HG03432 (cell line): ENCODE measurements around the gene ATAD2B.
"Not testable (repeated sequence)": the region's sequence is repeated elsewhere in the genome, so short reads cannot be mapped to it uniquely, and the experiment has no call there.

ENCODE experiments used
- ATAC-seq: cut with Tn5 transposase; IDR thresholded peaks from one replicate; pipeline ENCODE4 v1.9.1; 2021; ENCODE audit warnings: mild to moderate bottlenecking, moderate library complexity; ENCODE audit not compliant: unreplicated experiment

The ATAD2B gene

DNA sequence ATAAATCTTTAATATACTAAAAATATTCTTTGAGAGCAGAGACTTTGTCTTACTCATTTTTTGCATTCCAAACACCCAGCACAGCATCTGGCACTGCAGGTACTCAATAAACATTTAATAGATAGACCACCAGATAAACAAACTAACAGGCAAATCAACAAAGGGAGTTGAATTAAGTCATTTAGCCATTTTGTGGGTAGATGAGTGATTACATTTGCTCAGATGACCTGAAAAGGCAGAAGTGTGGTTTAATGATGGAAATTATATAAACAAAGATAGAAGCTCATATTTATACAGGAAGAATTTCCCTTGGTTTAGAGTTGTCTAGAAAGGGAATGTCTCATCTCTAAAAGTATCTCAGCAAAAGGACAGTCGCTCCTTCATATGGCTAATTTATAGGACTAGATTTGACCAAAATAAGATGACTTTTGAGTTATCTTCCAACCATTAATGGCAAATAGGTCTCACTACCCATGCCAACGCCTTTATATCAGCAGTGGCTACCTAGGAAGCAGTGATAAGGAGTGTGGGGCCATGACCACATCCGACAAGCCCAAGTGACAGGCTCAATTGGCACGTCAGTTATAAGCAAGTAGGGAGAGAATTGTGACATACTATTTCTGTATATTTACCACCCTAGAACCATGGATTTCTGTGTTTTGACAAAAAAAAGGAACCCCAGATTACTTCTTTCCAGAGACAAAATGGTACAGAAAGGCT, 173.5 kb downstream of the ATAD2B start:
- no peak for ATAC-seq

DNA sequence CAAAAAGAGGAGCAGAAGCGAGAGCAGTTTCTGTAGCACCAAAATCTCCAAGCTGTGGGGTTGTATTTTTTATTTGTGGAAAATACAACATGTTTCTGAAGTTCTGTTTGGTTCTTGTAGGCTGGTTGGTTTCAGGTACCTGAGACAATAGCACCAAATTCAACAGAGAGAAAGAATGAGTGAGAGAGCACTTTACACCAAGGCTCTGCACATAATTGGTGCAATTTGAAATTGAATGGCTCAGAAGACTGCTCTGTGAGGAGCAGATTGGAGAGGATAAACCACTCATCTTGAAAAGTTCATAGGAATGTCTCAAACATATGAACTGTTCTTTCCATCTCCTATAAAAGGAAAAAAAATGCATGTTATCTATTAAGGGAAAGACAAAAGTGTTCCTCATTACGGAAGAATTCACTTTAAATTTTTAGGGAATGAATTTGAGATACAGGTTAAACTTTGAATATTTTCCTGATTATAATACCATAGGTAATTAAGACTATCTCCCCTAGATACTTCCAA, 175.1 kb downstream of the ATAD2B start:
- no peak for ATAC-seq

DNA sequence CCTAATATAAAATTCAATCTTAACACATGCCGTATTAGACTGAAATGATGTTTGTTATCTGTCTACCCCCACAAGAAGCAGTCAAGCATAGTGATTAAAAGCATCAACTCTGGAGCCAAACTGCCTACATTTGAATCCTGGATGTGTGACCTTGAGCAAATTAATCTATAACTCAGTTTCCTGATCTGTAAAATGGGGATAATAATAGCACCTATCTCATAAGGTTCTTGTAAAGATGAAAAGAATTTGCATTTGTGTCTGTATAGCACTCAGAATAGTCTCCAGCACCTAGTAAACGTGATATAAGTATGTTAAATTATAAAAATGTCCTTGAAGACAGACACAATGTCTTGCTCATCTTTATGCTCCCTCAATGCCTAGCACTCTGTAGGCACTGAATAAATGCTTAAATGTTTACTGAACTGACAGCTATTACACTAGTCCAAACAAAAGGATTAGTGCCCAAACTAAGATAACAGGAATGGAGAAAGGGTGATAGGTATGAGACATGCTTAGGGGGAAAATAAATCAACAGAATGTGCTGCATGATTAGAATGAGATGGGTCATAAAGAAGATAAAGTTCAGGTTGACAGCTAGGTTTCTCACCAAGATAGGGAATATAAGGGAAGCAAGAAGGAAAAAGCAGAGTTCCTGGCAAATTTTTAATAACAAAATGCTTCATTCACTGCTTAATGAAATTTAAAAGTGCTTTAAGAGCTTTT, 180.6 kb downstream of the ATAD2B start:
- peak; percentile 29 for ATAC-seq

DNA sequence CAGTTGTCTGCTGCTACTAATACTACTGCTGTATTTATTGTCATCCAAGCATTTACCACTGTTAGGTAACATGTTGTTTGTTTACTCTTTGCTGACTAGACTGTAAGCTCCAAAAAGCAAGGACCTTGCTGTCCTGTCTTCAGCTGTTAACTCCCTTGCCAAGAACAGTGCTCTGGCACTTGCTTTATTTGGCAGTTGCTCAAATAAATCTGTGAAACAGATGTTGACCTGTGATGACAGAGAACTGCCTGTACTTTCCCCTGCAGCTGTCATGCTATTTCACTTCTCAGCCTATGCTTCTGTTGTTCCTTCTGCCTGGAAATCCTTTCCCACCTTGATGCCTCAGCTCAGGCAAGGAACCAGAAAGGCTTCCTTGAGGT, 181.2 kb downstream of the ATAD2B start:
- ATAC-seq, result peak; percentile 78

DNA sequence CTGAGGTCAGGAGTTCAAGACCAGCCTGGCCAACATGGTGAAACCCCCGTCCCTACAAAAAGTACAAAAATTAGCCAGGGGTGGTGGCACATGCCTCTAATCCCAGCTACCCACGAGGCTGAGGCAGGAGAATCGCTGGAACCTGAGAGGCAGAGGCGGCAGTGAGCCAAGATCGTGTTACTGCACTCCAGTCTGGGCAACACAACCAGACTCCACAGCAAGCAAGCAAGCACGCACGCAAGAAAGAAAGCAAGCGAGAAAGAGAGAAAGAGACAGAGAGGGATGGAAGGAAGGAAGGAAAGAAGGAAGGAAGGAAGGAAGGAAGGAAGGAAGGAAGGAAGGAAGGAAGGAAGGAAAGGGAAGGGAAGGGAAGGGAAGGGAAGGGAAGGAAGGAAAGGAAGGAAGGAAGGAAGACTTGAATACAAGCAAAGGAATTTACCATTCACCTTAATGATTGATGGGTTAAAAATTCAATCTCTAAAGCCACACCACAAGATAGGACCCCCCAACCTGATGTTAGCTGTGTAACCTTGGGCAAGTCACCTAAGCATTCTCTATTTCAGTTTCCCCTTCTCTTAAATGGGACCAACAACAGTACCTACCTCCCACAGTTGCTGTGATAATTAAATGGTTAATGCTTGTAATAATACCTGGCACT, 181.7 kb downstream of the ATAD2B start:
- ATAC-seq, result peak; percentile 26

DNA sequence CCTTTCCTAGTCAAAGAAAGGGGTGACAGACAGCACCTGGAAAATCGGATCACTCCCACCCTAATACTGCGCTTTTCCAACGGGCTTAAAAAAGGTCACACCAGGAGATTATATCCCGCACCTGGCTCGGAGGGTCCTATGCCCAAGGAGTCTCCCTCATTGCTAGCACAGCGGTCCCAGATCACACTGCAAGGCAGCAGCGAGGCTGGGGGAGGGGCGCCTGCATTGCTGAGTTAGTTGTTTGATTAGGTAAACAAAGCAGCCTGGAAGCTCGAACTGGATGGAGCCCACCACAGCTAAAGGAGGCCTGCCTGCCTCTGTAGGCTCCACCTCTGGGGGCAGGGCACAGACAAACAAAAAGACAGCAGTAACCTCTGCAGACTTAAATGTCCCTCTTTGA, 190.1 kb downstream of the ATAD2B start:
- ATAC-seq, result not testable (repeated sequence)

DNA sequence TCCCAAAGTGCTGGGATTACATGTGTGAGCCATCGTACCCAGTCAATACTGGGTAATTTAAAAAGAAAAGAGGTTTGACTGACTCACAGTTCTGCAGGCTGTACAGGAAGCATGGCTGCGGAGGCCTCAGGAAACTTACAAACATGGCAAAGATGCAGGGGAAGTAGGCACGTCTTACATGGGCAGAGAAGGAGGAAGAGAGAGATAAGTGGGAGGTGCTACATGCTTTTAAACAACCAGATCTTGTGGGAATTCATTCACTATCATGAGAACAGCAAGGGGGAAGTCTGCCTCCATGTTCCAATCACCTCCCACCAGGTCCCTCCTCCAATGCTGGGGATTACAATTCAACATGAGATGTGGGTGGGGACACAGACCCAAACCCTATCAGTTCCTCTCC, 192.5 kb downstream of the ATAD2B start:
- no peak for ATAC-seq

DNA sequence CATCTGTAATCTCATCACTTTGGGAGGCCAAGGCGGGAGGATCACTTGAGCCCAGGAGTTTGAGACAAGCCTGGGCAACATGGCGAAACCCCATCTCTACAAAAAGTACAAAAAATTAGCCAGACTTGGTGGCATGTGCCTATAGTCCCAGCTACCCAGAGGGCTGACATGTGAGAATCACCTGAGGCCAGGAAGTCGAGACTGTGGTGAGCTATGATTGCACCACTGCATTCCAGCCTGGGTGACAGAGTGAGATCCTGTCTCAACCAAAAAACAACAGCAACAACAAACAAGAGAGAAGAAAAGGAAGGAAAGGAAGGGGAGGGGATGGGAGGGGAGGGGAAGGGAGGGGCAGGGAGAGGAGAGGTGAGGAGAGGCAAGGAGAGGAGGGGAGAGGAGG, 203.9 kb downstream of the ATAD2B start:
- ATAC-seq, result not testable (repeated sequence)

DNA sequence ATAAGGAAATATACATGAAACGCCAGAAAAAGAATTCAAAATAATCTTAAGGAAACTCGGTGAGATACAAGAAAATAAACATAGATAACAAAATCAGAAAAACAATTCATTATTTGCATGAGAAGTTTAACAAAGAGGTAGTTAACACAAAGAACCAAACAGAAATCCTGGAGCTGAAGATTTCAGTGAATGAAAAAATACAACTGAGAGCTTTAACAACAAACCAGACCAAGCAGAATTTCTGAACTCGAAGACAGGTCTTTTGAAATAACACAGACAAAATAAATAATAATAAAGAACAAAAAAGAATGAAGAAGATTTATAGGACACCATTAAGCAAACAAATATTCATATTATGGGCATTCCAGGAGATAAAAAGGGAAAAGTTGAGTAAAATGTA, 204.7 kb downstream of the ATAD2B start:
- ATAC-seq, result no peak

DNA sequence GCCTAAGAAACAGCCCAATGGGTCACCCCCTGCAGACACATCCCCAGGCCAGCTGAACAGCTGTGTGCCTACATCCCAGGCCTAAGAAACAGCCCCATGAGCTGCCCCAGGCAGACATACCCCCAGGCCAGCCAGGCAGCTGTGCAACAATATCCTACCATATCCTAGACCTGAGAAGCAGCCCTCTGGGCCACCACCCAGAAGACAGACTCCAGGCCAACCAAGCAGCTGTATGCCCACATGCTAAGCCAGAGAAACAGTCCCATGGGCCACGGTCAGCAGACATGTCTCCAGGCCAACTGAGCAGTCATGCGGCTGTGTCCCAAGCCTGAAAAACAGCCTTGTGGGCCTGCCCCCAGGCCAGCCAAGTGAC, 205.5 kb downstream of the ATAD2B start:
- no peak for ATAC-seq

DNA sequence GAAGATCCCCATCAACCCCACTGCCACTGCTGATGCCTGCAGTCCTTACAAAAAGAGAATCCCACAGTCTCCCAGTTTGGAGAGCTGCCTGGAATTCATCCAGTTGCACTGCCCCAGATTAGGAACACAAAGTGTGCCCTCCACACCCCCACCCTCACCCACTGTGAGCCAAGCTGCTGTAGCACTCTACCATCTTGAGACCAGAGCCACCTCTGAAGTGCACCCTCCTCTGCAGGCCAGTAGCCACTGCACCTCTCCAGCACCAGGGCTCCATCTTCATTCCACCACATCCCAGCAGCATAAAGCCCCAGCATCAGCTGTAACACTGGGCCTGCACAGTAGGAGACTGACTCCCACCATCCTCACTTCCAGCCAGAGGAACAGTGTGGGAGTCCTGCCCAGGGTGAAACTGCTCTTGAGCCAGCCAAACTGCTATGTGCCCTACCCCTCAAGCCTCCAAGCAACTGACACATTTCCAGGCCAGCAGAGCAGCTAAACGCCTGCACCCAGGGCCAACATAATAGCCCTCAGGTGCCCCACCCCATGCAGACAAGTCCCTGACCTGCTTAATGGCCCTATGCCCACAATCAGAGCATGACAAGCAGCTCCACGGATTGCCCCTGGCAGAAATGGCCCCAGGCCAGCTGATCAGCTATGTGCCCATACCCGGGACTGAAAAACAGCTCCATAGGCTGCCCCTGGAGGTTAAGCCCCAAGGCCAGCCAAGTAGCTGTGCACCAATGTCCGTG, 206.0 kb downstream of the ATAD2B start:
- ATAC-seq, result no peak

DNA sequence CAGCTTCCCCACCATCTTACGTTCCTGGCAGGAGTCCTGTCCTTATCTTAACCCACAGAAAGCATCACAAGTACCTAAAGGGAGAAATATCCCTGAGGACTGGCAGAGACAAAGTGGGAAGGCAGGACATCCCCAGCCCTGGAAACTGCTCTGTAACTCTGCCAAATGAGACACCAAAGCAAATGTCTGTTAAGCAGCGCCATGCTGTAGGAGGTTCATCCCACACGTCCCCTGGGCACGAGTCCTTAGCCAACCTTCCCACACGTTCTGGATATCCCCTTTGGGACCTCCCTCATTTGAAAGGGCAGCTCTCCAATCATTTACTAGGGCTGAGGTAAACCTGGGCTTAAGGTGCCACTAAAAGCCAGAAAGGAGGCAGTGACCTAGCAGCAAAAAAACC, 207.2 kb downstream of the ATAD2B start:
- ATAC-seq, result no peak

DNA sequence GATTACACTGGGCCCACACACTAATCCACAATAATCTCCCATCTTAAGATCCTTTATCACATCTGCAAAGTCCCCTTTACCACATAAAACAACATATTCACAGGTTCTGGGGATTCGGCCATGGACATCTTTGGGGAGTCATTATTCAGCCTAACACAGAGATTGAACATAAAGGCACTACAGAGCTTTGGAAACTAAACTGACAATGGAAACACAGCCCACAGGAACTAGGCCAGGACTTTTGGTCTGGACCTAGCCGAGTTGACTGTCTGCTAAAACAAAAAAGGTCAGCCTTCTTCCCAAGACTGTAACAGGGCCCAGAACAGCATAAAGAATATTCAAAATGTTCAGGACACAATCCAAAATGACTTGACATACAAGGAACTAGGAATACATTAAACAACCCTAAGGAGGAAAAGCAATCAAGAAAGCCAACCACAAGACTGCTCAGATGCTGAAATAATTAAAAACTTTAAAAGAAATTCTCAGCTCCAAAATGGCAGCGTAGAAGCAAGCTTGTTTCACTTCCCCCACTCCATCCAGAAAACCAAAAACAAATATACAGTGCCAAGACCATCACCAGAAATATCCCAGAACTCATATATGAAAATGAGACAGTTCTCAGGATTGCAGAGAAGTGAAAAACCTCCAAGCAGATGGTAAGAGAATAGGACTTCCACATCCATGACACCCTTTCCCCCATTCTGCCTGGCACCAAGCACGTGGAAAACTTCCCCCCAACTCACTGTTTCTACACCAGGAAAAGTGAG, 207.8 kb downstream of the ATAD2B start:
- ATAC-seq, result no peak

DNA sequence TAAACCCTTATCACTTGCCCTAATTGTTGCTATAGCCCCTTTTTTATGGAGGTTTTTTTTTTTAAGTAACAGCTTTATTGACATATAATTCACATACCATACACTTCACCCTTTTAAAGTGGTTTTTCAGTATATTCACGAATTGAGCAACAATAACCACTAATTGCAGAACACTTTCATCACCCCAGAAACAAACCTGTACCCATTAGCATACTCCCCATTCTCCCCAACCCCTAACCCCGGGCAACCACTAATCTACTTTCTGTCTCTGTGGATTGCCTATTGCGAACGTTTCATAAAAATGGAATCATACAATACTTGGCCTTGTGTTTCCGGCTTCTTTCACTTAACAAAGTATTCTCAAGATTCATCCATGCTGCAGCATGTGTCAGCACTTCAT, 213.6 kb downstream of the ATAD2B start:
- no peak for ATAC-seq

DNA sequence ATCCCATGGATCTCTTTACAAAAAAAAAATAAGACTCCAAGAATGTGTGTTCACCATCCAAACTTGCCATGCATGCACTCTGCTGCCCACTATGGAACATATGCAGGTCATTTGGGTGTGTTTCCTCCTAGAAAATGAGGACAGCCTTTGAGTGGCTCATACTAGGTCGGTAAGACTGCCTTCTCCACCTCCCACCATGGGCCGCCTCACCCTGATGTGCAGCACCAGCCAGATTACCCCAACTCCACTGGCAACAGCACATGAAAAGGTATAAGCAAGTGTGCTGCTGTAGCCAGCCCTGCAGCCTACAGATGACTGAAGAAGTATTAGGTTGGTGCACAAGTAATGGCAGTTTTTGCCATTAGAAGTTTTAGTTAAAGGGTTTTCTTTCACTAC, 214.2 kb downstream of the ATAD2B start:
- no peak for ATAC-seq

DNA sequence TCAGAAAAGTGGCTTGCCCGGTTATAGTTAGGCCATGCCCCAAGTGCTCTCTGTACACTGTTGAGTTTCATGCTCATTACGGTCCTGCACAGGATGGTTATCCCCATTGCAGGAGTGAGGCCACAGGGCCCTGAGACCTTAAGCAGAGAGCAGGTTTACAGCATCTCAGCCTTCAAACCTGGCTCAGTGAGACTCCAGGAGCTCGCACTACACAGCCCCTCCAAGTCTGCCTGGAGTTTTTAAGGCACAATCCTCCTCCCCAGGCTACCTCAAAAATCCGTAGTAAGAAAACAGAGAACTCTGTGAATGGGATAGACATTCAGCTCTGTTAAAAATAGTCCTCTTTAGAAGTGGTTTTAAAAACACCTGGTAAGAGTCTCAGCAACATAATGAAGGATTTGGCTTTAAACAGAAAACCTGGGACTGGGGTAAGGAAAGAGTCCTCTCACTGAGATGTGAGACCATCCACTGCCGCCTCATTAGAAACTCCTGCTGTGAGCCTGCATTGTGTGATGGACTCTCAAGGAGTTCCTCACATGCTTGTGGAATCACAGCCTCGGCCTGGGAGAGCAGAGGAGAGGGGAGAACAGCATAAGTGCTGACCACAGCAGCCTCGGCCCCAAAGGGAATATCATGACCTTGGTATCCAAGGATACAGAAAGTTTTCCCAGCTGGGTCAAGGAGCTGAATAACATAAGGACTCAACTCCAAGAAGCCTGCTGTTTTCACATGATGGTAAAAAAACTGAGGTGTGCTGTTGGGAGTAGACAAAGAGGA, 214.8 kb downstream of the ATAD2B start:
- no peak for ATAC-seq

DNA sequence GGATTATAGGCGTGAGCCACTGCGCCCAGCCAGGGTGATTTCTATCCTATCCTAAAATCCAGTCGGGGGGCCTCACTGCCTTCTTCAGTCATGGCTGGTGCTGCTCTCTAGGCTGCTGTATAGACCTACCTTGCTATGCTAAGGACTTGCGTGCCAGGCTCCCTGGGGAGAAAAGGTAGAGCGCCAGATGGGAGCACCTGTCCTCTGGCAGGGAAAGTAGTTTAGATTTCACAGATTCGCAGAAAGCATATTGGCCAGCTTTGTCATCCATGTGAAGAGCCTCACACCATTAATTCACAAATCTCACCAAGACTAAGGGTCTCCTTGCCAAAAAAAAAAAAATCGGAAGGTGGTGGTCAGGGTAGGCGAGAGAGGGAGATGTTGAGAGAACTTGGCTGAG, 217.6 kb downstream of the ATAD2B start:
- no peak for ATAC-seq

DNA sequence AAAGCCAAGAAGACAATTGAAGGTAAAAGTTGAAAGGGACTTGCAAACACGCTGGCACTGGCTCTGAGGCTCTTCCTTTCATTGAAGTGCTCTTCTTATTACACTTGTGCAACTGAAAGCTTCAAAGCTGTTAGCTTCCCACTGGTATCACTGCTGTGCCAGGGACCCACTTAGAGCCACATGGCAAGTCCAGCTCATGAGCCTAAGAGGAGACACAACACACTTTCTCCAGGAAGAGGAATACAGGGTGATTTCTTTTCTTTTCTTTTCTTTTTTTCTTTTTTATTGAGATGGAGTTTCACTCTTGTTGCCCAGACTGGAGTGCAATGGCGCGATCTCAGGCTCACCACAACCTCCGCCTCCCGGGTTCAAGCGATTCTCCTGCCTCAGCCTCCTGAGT, 218.2 kb downstream of the ATAD2B start:
- no peak for ATAC-seq

DNA sequence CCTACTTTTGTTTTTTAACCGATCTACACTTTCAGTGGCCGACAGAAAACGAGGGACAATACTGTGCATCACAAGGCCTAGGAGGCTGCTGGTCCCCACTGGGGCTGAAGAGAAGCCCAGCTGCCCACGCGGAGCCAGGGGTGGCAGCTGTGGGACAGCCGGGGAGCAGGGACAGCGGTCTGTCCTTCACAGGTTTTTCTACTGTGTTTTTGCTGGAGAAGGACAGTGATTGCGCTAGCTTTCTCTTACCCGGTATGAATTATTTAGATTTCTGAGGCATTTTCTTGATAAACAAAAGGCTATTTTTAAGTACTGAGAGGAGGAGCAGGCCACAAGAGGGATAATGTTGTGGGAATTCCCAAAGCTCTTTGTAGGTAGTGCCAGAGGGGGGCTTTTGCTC, 219.8 kb downstream of the ATAD2B start:
- no peak for ATAC-seq

DNA sequence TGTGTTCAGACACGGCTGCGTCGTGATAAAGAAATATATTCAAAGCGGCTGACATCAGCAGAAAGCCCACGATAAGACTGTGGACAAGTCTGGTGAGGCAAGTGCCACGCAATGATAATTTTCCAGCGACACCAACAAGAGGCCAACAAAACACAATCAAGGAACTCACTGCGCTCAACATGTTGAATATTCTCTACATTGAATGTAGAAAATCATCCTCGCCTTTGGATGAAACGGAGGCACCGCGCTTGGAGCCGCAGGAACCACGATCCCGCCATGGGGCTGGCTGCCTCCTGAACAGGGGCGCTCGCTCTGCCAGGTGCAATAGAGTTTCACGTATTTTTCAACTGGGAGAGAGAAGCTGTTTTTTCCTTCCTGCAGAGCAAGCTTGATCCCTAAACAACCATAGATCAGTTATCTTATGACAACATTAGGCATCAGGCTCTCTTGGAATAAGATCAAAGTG, 220.3 kb downstream of the ATAD2B start:
- ATAC-seq, result no peak
